ENCODE measurements around the gene SLC15A1.

SLC15A1 gene

GRCh38 chr13:98688373-98688772, 64.1 kb downstream of the SLC15A1 start:
- Histone ChIP-seq H3K4me2 (ENCODE audit: low read depth, low read length, poor library complexity, severe bottlenecking) (no peak overlapping the region), H3K36me3 (ENCODE audit: low read length) (no peaks in the 10 kb centered on the region), H3K9ac (ENCODE audit: low read length) (no peak overlapping the region), H3K27ac (ENCODE audit: low read depth, low read length) (no peak overlapping the region), H3K79me2 (ENCODE audit: insufficient read depth, low read length) (no peaks in the 10 kb centered on the region), H3K27me3 (ENCODE audit: low read length) (no peaks in the 10 kb centered on the region), H3K4me3 (ENCODE audit: insufficient read depth, low read length, poor library complexity, severe bottlenecking) (no peak overlapping the region), H3K9me3 (ENCODE audit: insufficient read depth, low read length) (no peaks in the 10 kb centered on the region), H2AFZ (ENCODE audit: low read depth, low read length, severe bottlenecking) (no peak overlapping the region), H4K20me1 (ENCODE audit: low read depth, low read length) (no peaks in the 10 kb centered on the region), H3K9me2 (replicated peaks; ENCODE audit: insufficient read depth, low read length) (no peaks in the 10 kb centered on the region), H3F3A (ENCODE audit: insufficient read depth) (no peaks in the 10 kb centered on the region)
- no peak for TF ChIP-seq CTCF (IDR thresholded peaks at IDR 0.05; ENCODE audit: insufficient read depth, low read length, poor library complexity, severe bottlenecking)
- TF ChIP-seq EZH2phosphoT487 (conservative IDR thresholded peaks at IDR 0.05; ENCODE audit: low read length) = no peak

DNA sequence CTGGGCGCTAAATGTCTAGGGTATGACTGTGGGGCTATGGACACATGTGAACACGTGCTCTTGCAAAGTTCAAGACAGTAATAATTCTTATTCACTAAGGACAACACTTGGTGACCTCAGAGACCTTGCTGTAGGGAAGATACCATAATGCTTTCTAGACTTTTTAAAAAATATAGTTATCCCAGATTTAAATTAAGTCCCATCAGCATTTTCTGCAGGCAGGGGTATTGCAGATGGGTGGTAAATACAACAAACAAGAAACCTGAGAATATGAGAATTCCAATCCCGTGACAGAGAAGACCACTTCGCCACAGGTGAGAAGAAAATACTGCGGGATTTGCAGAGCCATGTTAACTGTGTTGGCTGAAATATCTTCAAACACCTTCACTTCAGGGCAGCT, 65.2 kb downstream of the SLC15A1 start:
- H3K9me2 ChIP-seq (replicated peaks; ENCODE audit: insufficient read depth, low read length) = no peaks in the 10 kb centered on the region
- no peak for TF ChIP-seq CTCF (IDR thresholded peaks at IDR 0.05; ENCODE audit: insufficient read depth, low read length, poor library complexity, severe bottlenecking)
- H3K4me2 ChIP-seq (ENCODE audit: low read depth, low read length, poor library complexity, severe bottlenecking) = no peak overlapping the region
- no peak overlapping the region for H3K27ac ChIP-seq (ENCODE audit: low read depth, low read length)
- no peak overlapping the region for H3K9ac ChIP-seq (ENCODE audit: low read length)
- H2AFZ ChIP-seq (ENCODE audit: low read depth, low read length, severe bottlenecking) = no peak overlapping the region
- no peaks in the 10 kb centered on the region for H3F3A ChIP-seq (ENCODE audit: insufficient read depth)
- H4K20me1 ChIP-seq (ENCODE audit: low read depth, low read length) = no peaks in the 10 kb centered on the region
- no peaks in the 10 kb centered on the region for H3K27me3 ChIP-seq (ENCODE audit: low read length)
- no peaks in the 10 kb centered on the region for H3K36me3 ChIP-seq (ENCODE audit: low read length)
- H3K9me3 ChIP-seq (ENCODE audit: insufficient read depth, low read length) = no peaks in the 10 kb centered on the region
- H3K4me3 ChIP-seq (ENCODE audit: insufficient read depth, low read length, poor library complexity, severe bottlenecking) = no peak overlapping the region
- H3K79me2 ChIP-seq (ENCODE audit: insufficient read depth, low read length) = no peaks in the 10 kb centered on the region

DNA sequence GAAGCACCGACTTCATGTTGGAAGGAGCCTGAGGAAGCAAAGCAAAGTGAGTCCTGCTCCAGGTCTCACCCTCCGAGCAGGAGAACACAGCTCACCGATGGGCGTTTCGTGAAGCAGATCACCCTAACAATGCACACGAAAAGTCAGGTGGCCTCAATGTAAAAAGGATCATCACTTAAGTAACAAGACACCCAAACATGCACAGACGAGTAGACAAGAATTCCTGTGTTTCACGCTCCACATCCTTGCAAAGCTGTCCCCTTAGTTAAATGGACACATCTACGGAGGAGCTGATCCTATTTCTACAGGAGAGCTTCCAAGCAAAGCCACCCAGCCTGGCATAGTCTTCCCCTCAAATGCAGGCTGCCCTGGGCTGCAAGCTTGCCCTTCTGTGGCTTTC, 66.2 kb downstream of the SLC15A1 start:
- Histone ChIP-seq H3K4me3 (ENCODE audit: insufficient read depth, low read length, poor library complexity, severe bottlenecking) (no peak overlapping the region), H3K9ac (ENCODE audit: low read length) (no peak overlapping the region), H3K27ac (ENCODE audit: low read depth, low read length) (no peak overlapping the region), H3K27me3 (ENCODE audit: low read length) (no peaks in the 10 kb centered on the region), H4K20me1 (ENCODE audit: low read depth, low read length) (no peaks in the 10 kb centered on the region), H2AFZ (ENCODE audit: low read depth, low read length, severe bottlenecking) (no peak overlapping the region), H3F3A (ENCODE audit: insufficient read depth) (no peaks in the 10 kb centered on the region), H3K4me2 (ENCODE audit: low read depth, low read length, poor library complexity, severe bottlenecking) (no peak overlapping the region), H3K9me3 (ENCODE audit: insufficient read depth, low read length) (no peaks in the 10 kb centered on the region), H3K36me3 (ENCODE audit: low read length) (no peaks in the 10 kb centered on the region), H3K79me2 (ENCODE audit: insufficient read depth, low read length) (no peaks in the 10 kb centered on the region), H3K9me2 (replicated peaks; ENCODE audit: insufficient read depth, low read length) (no peaks in the 10 kb centered on the region)
- TF ChIP-seq EZH2phosphoT487 (conservative IDR thresholded peaks at IDR 0.05; ENCODE audit: low read length) (no peak), CTCF (IDR thresholded peaks at IDR 0.05; ENCODE audit: insufficient read depth, low read length, poor library complexity, severe bottlenecking) (no peak)

GRCh38 chr13:98685146-98685545, 67.3 kb downstream of the SLC15A1 start:
- H3K9me3 ChIP-seq (ENCODE audit: insufficient read depth, low read length) = no peaks in the 10 kb centered on the region
- no peak overlapping the region for H2AFZ ChIP-seq (ENCODE audit: low read depth, low read length, severe bottlenecking)
- no peaks in the 10 kb centered on the region for H3K9me2 ChIP-seq (replicated peaks; ENCODE audit: insufficient read depth, low read length)
- no peaks in the 10 kb centered on the region for H3K27me3 ChIP-seq (ENCODE audit: low read length)
- no peaks in the 10 kb centered on the region for H3K36me3 ChIP-seq (ENCODE audit: low read length)
- H3F3A ChIP-seq (ENCODE audit: insufficient read depth) = no peaks in the 10 kb centered on the region
- H3K79me2 ChIP-seq (ENCODE audit: insufficient read depth, low read length) = no peaks in the 10 kb centered on the region
- no peak overlapping the region for H3K9ac ChIP-seq (ENCODE audit: low read length)
- no peak overlapping the region for H3K4me2 ChIP-seq (ENCODE audit: low read depth, low read length, poor library complexity, severe bottlenecking)
- H4K20me1 ChIP-seq (ENCODE audit: low read depth, low read length) = no peaks in the 10 kb centered on the region
- no peak overlapping the region for H3K4me3 ChIP-seq (ENCODE audit: insufficient read depth, low read length, poor library complexity, severe bottlenecking)
- H3K27ac ChIP-seq (ENCODE audit: low read depth, low read length) = no peak overlapping the region
- TF ChIP-seq EZH2phosphoT487 (conservative IDR thresholded peaks at IDR 0.05; ENCODE audit: low read length) (no peak), CTCF (IDR thresholded peaks at IDR 0.05; ENCODE audit: insufficient read depth, low read length, poor library complexity, severe bottlenecking) (no peak)
